Liver (tissue), 9 donors: ENCODE data around the gene RIC3. TPM values are rescaled to one million over a fixed set of nuclear protein-coding genes. Genes with fewer than 3 reads are reported as not detected.

Source experiments
- DNase-seq: peaks from one replicate; pipeline ENCODE4 v3.0.0-alpha.2; 2017; ENCODE audit warnings: low spot score
- H3K27ac ChIP-seq, 2 donors: one replicate each; pipeline ENCODE4 v1.7.0; 2013; ENCODE audit warnings: inconsistent platforms in 2 of 2, low read length in 2 of 2, control low read depth in 1 of 2, low read depth in 1 of 2, mild to moderate bottlenecking in 1 of 2
- H3K27me3 ChIP-seq, 4 donors: one replicate each; pipeline versions ENCODE4 v1.6.1 to v1.7.0; 2013; ENCODE audit warnings: low read length in 3 of 4, inconsistent platforms in 1 of 4, mild to moderate bottlenecking in 1 of 4, moderate library complexity in 1 of 4; ENCODE audit not compliant: control insufficient read depth in 4 of 4, insufficient read depth in 4 of 4
- H3K36me3 ChIP-seq, 4 donors: one replicate each; pipeline versions ENCODE4 v1.6.1 to v1.7.0; 2013; ENCODE audit warnings: low read length in 3 of 4, mild to moderate bottlenecking in 3 of 4, low read depth in 1 of 4, moderate library complexity in 1 of 4; ENCODE audit not compliant: control insufficient read depth in 4 of 4, insufficient read depth in 3 of 4
- H3K4me1 ChIP-seq, 4 donors: one replicate each; pipeline versions ENCODE4 v1.6.1 to v1.7.0; 2013; ENCODE audit warnings: low read length in 3 of 4, mild to moderate bottlenecking in 3 of 4, moderate library complexity in 1 of 4; ENCODE audit not compliant: control insufficient read depth in 4 of 4, insufficient read depth in 4 of 4
- H3K4me3 ChIP-seq, 3 donors: one replicate each; pipeline versions ENCODE4 v1.6.1 to v1.7.0; 2013; ENCODE audit warnings: low read length in 3 of 3, control low read depth in 1 of 3, low read depth in 1 of 3, mild to moderate bottlenecking in 1 of 3
- H3K9ac ChIP-seq, 2 donors: one replicate each; pipeline ENCODE4 v1.7.0; 2013; ENCODE audit warnings: low read length in 2 of 2, mild to moderate bottlenecking in 2 of 2, moderate library complexity in 2 of 2, control low read depth in 1 of 2, low read depth in 1 of 2
- H3K9me3 ChIP-seq, 4 donors: one replicate each; pipeline versions ENCODE4 v1.6.1 to v1.7.0; 2013; ENCODE audit warnings: low read length in 3 of 4; ENCODE audit not compliant: control insufficient read depth in 4 of 4
- EGR1 ChIP-seq, 2 donors: IDR thresholded peaks; 2 replicates each; pipeline ENCODE4 v1.6.1; 2016 to 2018; ENCODE audit warnings: antibody characterized with exemption in 2 of 2, low read depth in 2 of 2
- FOXA1 ChIP-seq: IDR thresholded peaks from 2 replicates; pipeline ENCODE4 v1.6.1; 2016; ENCODE audit warnings: antibody characterized with exemption
- GABPA ChIP-seq, 2 donors: IDR thresholded peaks in 1 of 2; conservative IDR thresholded peaks in 1 of 2; 2 replicates each; pipeline ENCODE4 v1.6.1; 2016; ENCODE audit warnings: antibody characterized with exemption in 2 of 2, mild to moderate bottlenecking in 1 of 2, moderate library complexity in 1 of 2
- HNF4A ChIP-seq, 2 donors: conservative IDR thresholded peaks; 2 replicates each; pipeline ENCODE4 v1.6.1; 2016; ENCODE audit warnings: antibody characterized with exemption in 2 of 2, mild to moderate bottlenecking in 2 of 2
- HNF4G ChIP-seq: IDR thresholded peaks from 2 replicates; pipeline ENCODE4 v1.6.1; 2016; ENCODE audit warnings: antibody characterized with exemption
- JUND ChIP-seq, 2 donors: IDR thresholded peaks; 2 replicates each; pipeline ENCODE4 v1.6.1; 2016; ENCODE audit warnings: antibody characterized with exemption in 2 of 2
- NR2F2 ChIP-seq: IDR thresholded peaks from 2 replicates; pipeline ENCODE4 v1.6.1; 2016; ENCODE audit warnings: antibody characterized with exemption
- RAD21 ChIP-seq, 2 donors: IDR thresholded peaks; 2 replicates each; pipeline ENCODE4 v1.6.1; 2016; ENCODE audit warnings: antibody characterized with exemption in 2 of 2, mild to moderate bottlenecking in 2 of 2
- RXRA ChIP-seq, 2 donors: IDR thresholded peaks; 2 replicates each; pipeline ENCODE4 v1.6.1; 2017 to 2018; ENCODE audit warnings: antibody characterized with exemption in 2 of 2, mild to moderate bottlenecking in 1 of 2
- SP1 ChIP-seq: IDR thresholded peaks from 2 replicates; pipeline ENCODE4 v1.6.1; 2018; ENCODE audit warnings: antibody characterized with exemption, mild to moderate bottlenecking
- TAF1 ChIP-seq: conservative IDR thresholded peaks from 2 replicates; pipeline ENCODE4 v1.6.1; 2016; ENCODE audit warnings: antibody characterized with exemption, mild to moderate bottlenecking
- YY1 ChIP-seq: IDR thresholded peaks from 2 replicates; pipeline ENCODE4 v1.6.1; 2016; ENCODE audit warnings: antibody characterized with exemption, mild to moderate bottlenecking
- WGBS: extraction: QIAGEN DNeasy Blood & Tissue Kit; methylation state at CpG from one replicate; pipeline ENCODE4 v1.1.7; 2013; 5-methylcytosine and 5-hydroxymethylcytosine counted together
- polyA plus RNA-seq, 2 donors: library from polyadenylated mRNA; stranded (reverse) in 1 of 2; unstranded in 1 of 2; fragments of 200-250 nt in 1 of 2; fragments of >200 nt in 1 of 2; fragmentation: Nextera tagmentation in 1 of 2; extraction: Ambion mirVana in 1 of 2; gene quantifications; one replicate each; pipeline versions ENCODE4 v1.2.1 to v1.2.3, GENCODE V29; 2013 to 2015
- total RNA-seq, 2 donors: library from RNA; depleted of rRNA; stranded (reverse); fragments of >200 nt; gene quantifications; one replicate each; pipeline ENCODE4 v1.2.3, GENCODE V29; 2014
- TF ChIP-seq, protein P1 (sequence below): IDR thresholded peaks from 2 replicates; pipeline ENCODE4 v1.6.1; 2016; ENCODE audit warnings: antibody characterized with exemption
- TF ChIP-seq, protein P2 (sequence below): fragments of 150-350 bp; IDR thresholded peaks from 2 replicates; pipeline ENCODE4 v1.5.1; 2017; ENCODE audit warnings: improper control_type of control experiment, low read depth, low read length; ENCODE audit not compliant: missing input control
- TF ChIP-seq, protein P3 (sequence below): IDR thresholded peaks from 2 replicates; pipeline ENCODE4 v1.6.1; 2016; ENCODE audit warnings: antibody characterized with exemption
- donor health status: healthy.
- donor health status: healthy.
- donor health status: healthy.
- donor health status: healthy.
- donor health status: healthy.

RIC3 gene
- total and polyA plus RNA-seq, 4 donors: 0.89 to 9.8 (median 4.5) TPM

DNA sequence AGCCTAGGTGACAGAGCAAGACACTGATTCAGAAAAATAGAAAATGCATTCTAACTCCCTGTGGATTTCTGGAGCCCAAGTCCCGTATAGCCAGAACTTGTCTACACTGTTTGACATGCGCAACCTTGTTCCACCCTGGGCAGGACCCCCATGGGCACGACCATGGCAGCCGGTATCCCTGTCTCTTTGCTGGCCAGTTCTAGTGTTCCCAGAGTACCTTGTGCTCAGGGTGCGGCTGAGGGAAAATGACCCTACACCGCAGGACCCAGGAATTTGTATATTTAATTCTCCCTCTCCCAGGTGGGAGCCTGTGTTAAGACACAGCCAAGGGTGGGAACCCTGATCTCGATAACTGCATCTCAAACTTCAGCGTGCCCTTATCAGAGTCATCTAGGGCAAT, 36.7 kb upstream of the RIC3 start:
- Histone ChIP-seq H3K27me3 (no peaks in the 10 kb centered on the region), H3K4me3 (no peak overlapping the region), H3K9me3 (no peaks in the 10 kb centered on the region), H3K9ac (no peak overlapping the region), H3K4me1 (peaks cover 0 to 6% (median 0%) of the 10 kb centered on the region in 4 donors), H3K36me3 (no peaks in the 10 kb centered on the region), H3K27ac (no peak overlapping the region)
- DNase-seq: no peak
- 86% methylated on average over 8 of the region's 8 CpGs for WGBS
- TF ChIP-seq NR2F2: no peak
- TF ChIP-seq JUND (IDR thresholded peaks at IDR 0.05): no peak
- TF ChIP-seq HNF4G: no peak
- TF ChIP-seq, protein P1, sequence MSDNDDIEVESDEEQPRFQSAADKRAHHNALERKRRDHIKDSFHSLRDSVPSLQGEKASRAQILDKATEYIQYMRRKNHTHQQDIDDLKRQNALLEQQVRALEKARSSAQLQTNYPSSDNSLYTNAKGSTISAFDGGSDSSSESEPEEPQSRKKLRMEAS: no peak
- TF ChIP-seq HNF4A (conservative IDR thresholded peaks at IDR 0.05): no peak
- TF ChIP-seq YY1: no peak
- TF ChIP-seq, protein P2, sequence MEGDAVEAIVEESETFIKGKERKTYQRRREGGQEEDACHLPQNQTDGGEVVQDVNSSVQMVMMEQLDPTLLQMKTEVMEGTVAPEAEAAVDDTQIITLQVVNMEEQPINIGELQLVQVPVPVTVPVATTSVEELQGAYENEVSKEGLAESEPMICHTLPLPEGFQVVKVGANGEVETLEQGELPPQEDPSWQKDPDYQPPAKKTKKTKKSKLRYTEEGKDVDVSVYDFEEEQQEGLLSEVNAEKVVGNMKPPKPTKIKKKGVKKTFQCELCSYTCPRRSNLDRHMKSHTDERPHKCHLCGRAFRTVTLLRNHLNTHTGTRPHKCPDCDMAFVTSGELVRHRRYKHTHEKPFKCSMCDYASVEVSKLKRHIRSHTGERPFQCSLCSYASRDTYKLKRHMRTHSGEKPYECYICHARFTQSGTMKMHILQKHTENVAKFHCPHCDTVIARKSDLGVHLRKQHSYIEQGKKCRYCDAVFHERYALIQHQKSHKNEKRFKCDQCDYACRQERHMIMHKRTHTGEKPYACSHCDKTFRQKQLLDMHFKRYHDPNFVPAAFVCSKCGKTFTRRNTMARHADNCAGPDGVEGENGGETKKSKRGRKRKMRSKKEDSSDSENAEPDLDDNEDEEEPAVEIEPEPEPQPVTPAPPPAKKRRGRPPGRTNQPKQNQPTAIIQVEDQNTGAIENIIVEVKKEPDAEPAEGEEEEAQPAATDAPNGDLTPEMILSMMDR: no peak
- no peak for TF ChIP-seq GABPA (IDR thresholded peaks at IDR 0.05 in 1 of 2, conservative IDR thresholded peaks at IDR 0.05 in 1 of 2)
- no peak for TF ChIP-seq RXRA (IDR thresholded peaks at IDR 0.05)
- no peak for TF ChIP-seq FOXA1
- no peak for TF ChIP-seq EGR1 (IDR thresholded peaks at IDR 0.05; ENCODE audit: low read depth in 2 of 2)
- TF ChIP-seq TAF1: no peak
- TF ChIP-seq, protein P3, sequence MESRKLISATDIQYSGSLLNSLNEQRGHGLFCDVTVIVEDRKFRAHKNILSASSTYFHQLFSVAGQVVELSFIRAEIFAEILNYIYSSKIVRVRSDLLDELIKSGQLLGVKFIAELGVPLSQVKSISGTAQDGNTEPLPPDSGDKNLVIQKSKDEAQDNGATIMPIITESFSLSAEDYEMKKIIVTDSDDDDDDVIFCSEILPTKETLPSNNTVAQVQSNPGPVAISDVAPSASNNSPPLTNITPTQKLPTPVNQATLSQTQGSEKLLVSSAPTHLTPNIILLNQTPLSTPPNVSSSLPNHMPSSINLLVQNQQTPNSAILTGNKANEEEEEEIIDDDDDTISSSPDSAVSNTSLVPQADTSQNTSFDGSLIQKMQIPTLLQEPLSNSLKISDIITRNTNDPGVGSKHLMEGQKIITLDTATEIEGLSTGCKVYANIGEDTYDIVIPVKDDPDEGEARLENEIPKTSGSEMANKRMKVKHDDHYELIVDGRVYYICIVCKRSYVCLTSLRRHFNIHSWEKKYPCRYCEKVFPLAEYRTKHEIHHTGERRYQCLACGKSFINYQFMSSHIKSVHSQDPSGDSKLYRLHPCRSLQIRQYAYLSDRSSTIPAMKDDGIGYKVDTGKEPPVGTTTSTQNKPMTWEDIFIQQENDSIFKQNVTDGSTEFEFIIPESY: no peak

DNA sequence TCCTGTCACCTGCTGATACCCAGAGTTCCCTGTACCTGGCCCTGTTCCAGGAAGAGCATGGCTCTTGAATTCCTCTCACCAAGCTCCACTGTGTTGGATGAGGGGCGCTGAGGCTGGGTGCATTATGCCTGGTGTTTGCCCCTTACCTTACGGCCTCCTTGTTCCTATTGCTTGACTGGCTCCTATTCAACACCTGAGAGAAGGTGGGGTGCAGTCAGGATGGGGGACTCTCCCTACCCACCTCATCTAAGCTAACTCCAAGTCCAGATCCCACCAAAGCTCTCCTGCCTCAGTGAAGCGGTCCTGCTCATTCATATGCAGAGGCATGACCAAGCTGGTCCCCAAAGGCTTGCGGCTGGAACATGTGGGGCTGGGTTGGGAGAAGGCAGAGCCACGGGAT, 35.8 kb upstream of the RIC3 start:
- no peaks in the 10 kb centered on the region for H3K27me3 ChIP-seq
- 64% methylated on average over 5 of the region's 5 CpGs for WGBS
- H3K4me1 ChIP-seq: peaks cover 0 to 6% (median 0%) of the 10 kb centered on the region in 4 donors
- H3K9ac ChIP-seq: no peak overlapping the region
- no peak overlapping the region for H3K4me3 ChIP-seq
- TF ChIP-seq RXRA (IDR thresholded peaks at IDR 0.05): no peak
- no peak for TF ChIP-seq YY1
- TF ChIP-seq HNF4A (conservative IDR thresholded peaks at IDR 0.05): no peak
- TF ChIP-seq, protein P1: no peak
- TF ChIP-seq GABPA (IDR thresholded peaks at IDR 0.05 in 1 of 2, conservative IDR thresholded peaks at IDR 0.05 in 1 of 2): no peak
- no peaks in the 10 kb centered on the region for H3K9me3 ChIP-seq
- H3K36me3 ChIP-seq: no peaks in the 10 kb centered on the region
- H3K27ac ChIP-seq: no peak overlapping the region
- no peak for DNase-seq

DNA sequence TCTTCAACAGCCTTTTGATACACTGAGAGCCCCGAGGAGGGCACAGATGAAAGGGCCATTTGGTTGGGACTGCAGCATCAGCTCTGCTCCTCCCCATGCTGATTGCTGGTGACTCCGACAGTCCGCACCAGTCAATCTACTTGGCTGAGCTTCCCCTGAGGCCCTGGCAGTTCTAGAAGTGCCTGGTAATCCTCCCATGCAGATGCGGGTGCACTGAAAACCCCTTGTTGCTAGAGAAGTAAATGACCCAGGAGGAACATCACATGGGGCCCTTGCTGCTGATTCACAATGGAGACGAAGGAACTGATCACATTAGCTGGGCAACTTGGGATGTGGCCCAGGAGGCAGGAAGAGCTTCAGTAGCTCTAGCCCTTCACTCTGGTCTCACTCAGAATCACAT, 35.2 kb upstream of the RIC3 start:
- 71% methylated on average over 5 of the region's 5 CpGs for WGBS
- Histone ChIP-seq H3K36me3 (no peaks in the 10 kb centered on the region), H3K9ac (no peak overlapping the region), H3K4me3 (no peak overlapping the region), H3K9me3 (no peaks in the 10 kb centered on the region), H3K27ac (no peak overlapping the region), H3K27me3 (no peaks in the 10 kb centered on the region), H3K4me1 (peaks cover 0 to 6% (median 0%) of the 10 kb centered on the region in 4 donors)
- no peak for DNase-seq
- TF ChIP-seq EGR1 (IDR thresholded peaks at IDR 0.05; ENCODE audit: low read depth in 2 of 2) (no peak), SP1 (no peak), RAD21 (IDR thresholded peaks at IDR 0.05) (no peak), GABPA (IDR thresholded peaks at IDR 0.05 in 1 of 2, conservative IDR thresholded peaks at IDR 0.05 in 1 of 2) (no peak), TAF1 (no peak), NR2F2 (no peak)
- TF ChIP-seq, protein P2: no peak
- TF ChIP-seq, protein P3: no peak
